Measurements from ENCODE around the gene WWOX. TPM values are rescaled to one million over a fixed set of nuclear protein-coding genes. Genes with fewer than 3 reads are reported as not detected.

WWOX gene
- total RNA-seq, 1 experiment from 2014 or later, result 15.6 TPM

DNA sequence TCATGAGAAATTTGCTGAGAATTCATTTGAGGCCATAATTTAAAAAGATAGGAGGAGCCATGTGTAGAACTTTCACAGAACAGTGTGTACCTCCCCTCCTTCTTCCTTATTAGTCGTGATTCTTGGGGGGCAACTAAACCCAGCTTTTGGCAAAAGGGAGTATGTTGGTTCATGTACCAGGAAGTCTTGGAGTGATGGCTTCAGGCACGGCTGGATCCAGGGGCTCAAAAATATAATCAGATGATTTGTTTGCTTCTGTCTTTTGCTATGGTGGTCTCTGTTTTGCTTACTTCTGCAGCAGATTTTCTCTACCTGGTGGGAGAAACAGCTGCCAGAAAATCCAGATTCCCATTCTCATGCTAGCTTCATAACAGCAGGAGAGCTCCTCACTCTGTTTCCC is 871.2 kb downstream of the WWOX start:
- peaks cover 24 to 30% of the 10 kb centered on the region in 2 experiments for H3K4me1 Mint-ChIP-seq

More for the DNA sequence above, 871.2 kb downstream of the WWOX start:
- peaks cover under 1 to 1% of the 10 kb centered on the region in 2 experiments; a peak in 1 of 5 replicates for H3K9me3 Mint-ChIP-seq
- Histone ChIP-seq H4K91ac (ENCODE audit: insufficient read length, low read depth, low read length) (no peak overlapping the region), H3K23ac (ENCODE audit: insufficient read length, low read depth, low read length) (no peak overlapping the region), H3K79me2 (ENCODE audit: insufficient read depth, low read length) (no peaks in the 10 kb centered on the region), H4K20me1 (ENCODE audit: control insufficient read depth, insufficient read depth, insufficient read length) (no peaks in the 10 kb centered on the region), H3K4ac (ENCODE audit: low read depth, low read length) (no peak overlapping the region), H2BK15ac (ENCODE audit: low read depth, low read length) (no peak overlapping the region), H3K27ac (ENCODE audit: insufficient read length, low read depth, low read length) (no peak overlapping the region), H3K27me3 (ENCODE audit: insufficient read depth, low read length) (no peaks in the 10 kb centered on the region), H3K18ac (ENCODE audit: insufficient read length, low read depth, low read length) (no peak overlapping the region), H4K5ac (ENCODE audit: insufficient read length, low read depth, low read length) (no peak overlapping the region), H3K79me1 (ENCODE audit: insufficient read depth, low read depth, low read length, poor library complexity, severe bottlenecking) (no peaks in the 10 kb centered on the region), H3K23me2 (ENCODE audit: insufficient read length, low read depth, low read length, poor library complexity, severe bottlenecking) (no peaks in the 10 kb centered on the region), H3K14ac (ENCODE audit: insufficient read depth, low read length) (no peak overlapping the region), H2AFZ (ENCODE audit: low read length) (no peak overlapping the region), H3T11ph (ENCODE audit: low read length) (no peak overlapping the region), H3K9me3 (ENCODE audit: control insufficient read depth, low read depth, low read length) (no peaks in the 10 kb centered on the region), H3K9ac (ENCODE audit: extremely low read depth, insufficient read length, low read length) (no peak overlapping the region), H2BK5ac (ENCODE audit: insufficient read length, low read length) (no peak overlapping the region), H4K8ac (replicated peaks; ENCODE audit: insufficient read length, low read depth, low read length) (no peak overlapping the region), H2BK20ac (ENCODE audit: low read depth, low read length, poor library complexity, severe bottlenecking) (no peak overlapping the region), H3K4me1 (ENCODE audit: insufficient read depth, low read length) (peaks cover 2% of the 10 kb centered on the region; the same call in 1 of the 2 replicates), H3K4me2 (ENCODE audit: insufficient read depth, insufficient read length, low read length) (no peak overlapping the region), H2AK5ac (ENCODE audit: insufficient read length, low read length) (no peak overlapping the region), H2BK120ac (ENCODE audit: low read depth, low read length, poor library complexity, severe bottlenecking) (no peak overlapping the region), H2BK12ac (ENCODE audit: insufficient read length, low read depth, low read length) (no peak overlapping the region), H3K56ac (ENCODE audit: insufficient read length, low read depth, low read length) (no peak overlapping the region)
- TF ChIP-seq, protein P1, sequence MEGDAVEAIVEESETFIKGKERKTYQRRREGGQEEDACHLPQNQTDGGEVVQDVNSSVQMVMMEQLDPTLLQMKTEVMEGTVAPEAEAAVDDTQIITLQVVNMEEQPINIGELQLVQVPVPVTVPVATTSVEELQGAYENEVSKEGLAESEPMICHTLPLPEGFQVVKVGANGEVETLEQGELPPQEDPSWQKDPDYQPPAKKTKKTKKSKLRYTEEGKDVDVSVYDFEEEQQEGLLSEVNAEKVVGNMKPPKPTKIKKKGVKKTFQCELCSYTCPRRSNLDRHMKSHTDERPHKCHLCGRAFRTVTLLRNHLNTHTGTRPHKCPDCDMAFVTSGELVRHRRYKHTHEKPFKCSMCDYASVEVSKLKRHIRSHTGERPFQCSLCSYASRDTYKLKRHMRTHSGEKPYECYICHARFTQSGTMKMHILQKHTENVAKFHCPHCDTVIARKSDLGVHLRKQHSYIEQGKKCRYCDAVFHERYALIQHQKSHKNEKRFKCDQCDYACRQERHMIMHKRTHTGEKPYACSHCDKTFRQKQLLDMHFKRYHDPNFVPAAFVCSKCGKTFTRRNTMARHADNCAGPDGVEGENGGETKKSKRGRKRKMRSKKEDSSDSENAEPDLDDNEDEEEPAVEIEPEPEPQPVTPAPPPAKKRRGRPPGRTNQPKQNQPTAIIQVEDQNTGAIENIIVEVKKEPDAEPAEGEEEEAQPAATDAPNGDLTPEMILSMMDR (conservative IDR thresholded peaks at IDR 0.05), result no peak
- no peaks in the 10 kb centered on the region for H3K27me3 Mint-ChIP-seq (ENCODE audit: low read depth)
- H3K36me3 Mint-ChIP-seq (ENCODE audit: insufficient read depth in 1 of 3, low read depth in 3 of 3), result no peaks in the 10 kb centered on the region
- no peak overlapping the region for H3K4me3 Mint-ChIP-seq
- no peak for DNase-seq
- WGBS (ENCODE audit: extremely low coverage, insufficient read length, low lambda C conversion rate), result no CpG with 5 or more reads among the region's 2 CpGs
- no peak overlapping the region for H3K27ac Mint-ChIP-seq
